Epithelial cell of proximal tubule (primary cell): ENCODE measurements around the gene UBE2L3. TPM values are rescaled to one million over a fixed set of nuclear protein-coding genes. Genes with fewer than 3 reads are reported as not detected.
"Not testable (repeated sequence)": the region's sequence is repeated elsewhere in the genome, so short reads cannot be mapped to it uniquely, and the experiment has no call there.

Experiments
- DNase-seq: peaks from one replicate; pipeline ENCODE4 v3.0.0-alpha.2; 2011; ENCODE audit warnings: low read depth
- H3K4me3 ChIP-seq: 2 replicates; pipeline ENCODE4 v1.5.1; 2011; ENCODE audit warnings: low read depth, mild to moderate bottlenecking, low read length
- total RNA-seq: library from RNA; depleted of rRNA; stranded (reverse); fragments of >200 nt; gene quantifications from 2 replicates; pipeline ENCODE4 v1.2.3, GENCODE V29; 2015
- TF ChIP-seq, protein P1 (sequence below): conservative IDR thresholded peaks from 2 replicates; pipeline ENCODE4 v1.5.1; 2012; ENCODE audit warnings: low read depth, mild to moderate bottlenecking, low read length

The UBE2L3 gene
- total RNA-seq, 1 donor from 2014 or later = 102 TPM

GRCh38 chr22:21563912-21564311 lies 3.6 kb upstream of the UBE2L3 start:
- no peak for DNase-seq
- H3K4me3 ChIP-seq = no peak overlapping the region
- TF ChIP-seq, protein P1, sequence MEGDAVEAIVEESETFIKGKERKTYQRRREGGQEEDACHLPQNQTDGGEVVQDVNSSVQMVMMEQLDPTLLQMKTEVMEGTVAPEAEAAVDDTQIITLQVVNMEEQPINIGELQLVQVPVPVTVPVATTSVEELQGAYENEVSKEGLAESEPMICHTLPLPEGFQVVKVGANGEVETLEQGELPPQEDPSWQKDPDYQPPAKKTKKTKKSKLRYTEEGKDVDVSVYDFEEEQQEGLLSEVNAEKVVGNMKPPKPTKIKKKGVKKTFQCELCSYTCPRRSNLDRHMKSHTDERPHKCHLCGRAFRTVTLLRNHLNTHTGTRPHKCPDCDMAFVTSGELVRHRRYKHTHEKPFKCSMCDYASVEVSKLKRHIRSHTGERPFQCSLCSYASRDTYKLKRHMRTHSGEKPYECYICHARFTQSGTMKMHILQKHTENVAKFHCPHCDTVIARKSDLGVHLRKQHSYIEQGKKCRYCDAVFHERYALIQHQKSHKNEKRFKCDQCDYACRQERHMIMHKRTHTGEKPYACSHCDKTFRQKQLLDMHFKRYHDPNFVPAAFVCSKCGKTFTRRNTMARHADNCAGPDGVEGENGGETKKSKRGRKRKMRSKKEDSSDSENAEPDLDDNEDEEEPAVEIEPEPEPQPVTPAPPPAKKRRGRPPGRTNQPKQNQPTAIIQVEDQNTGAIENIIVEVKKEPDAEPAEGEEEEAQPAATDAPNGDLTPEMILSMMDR = no peak

GRCh38 chr22:21564411-21564810 lies 3.1 kb upstream of the UBE2L3 start:
- TF ChIP-seq, protein P1 = no peak
- no peak for DNase-seq

DNA sequence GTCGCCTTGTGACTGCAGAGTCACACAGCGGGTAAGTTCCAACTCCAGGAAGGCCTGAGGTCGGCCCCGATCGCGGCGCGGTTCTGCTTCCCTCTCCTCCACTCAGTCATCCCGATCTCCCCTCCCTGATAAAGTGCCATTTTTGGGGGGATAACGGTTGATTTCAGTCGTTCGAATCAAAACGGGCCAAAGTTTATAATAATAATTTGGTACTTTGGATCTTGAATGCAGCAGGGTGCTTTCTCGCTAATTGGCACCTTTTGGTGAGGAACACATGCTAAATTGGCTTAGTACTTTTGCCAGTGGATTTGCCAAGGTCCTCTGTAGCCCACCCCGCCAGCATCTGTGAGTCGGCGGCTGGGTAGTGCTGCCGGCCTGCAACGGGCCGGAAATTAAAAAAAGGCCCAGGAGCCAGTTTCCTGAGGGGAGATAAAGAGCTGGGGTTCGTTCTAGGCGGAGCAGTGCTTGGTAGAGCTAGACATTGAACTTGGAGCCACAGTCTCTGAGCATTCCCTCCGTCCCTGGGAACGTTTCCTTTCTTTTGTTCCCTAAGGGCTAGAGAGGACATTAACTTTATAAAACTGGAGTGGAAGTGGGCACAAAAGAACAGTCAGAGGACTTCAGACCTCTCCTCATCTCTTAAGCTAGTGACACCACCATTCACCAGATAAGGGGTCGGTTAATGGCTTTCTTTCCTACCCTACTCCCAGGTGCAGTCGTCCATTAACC lies 997 bp downstream of the UBE2L3 start:
- peak overlapping the region; percentile 80 for H3K4me3 ChIP-seq
- no peak for DNase-seq
- TF ChIP-seq, protein P1 = no peak

More at GRCh38 chr22:21564411-21564810, 3.1 kb upstream of the UBE2L3 start:
- H3K4me3 ChIP-seq = no peak overlapping the region

- H3K4me3 ChIP-seq = peak overlapping the region; percentile 80
- not testable (repeated sequence) for DNase-seq
Observed at GRCh38 chr22:21569076-21569427, 1.5 kb downstream of the UBE2L3 start.

GRCh38 chr22:21569459-21570170 lies 2.1 kb downstream of the UBE2L3 start:
- TF ChIP-seq, protein P1 = no peak
- DNase-seq = no peak
- H3K4me3 ChIP-seq = peak overlapping the region; percentile 80

DNA sequence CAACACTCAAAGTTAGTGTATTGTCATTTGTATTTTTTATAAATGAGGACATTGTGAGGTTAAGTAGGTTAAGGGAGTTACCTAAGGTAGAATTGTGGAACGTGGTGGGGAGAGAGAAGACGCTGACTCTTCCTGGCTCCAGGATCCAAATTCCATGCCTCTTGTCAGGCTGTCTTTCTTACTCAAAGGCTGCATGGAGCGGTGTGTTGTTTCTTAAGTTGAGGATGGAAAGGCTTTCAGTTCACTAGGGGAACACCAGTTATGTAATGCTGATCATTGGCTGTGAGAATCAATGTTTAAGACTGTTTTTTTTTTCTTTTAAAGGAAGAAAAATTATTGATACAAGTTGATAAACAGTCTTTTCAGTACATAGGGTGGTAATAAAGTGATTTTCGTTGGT lies 2.9 kb downstream of the UBE2L3 start:
- H3K4me3 ChIP-seq = no peak overlapping the region

DNA sequence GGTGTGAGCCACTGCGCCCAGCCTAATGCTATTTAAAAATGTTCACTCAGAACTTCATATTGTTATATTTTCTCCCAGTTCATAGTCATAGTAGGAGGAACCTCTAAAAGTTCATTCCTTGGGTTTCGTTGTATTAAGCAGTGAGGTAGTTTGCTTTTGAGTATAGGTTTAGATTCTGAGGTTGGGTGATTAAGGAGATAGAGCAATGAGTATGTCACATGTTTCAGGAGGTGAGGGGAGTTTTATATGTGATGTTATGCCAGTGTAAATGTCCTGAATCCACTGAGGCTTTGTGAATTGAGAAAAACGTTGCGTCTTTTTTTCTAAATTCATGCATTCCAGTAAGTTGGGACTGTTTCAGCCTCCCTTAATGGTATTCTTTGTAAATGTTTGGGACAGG lies 4.2 kb downstream of the UBE2L3 start:
- DNase-seq = no peak
- TF ChIP-seq, protein P1 = no peak
- H3K4me3 ChIP-seq = no peak overlapping the region

More for the DNA sequence above, 2.9 kb downstream of the UBE2L3 start:
- TF ChIP-seq, protein P1 = no peak
- no peak for DNase-seq
